Adrenal gland (tissue), 5 donors: ENCODE data around the gene OR2T2.
"Not testable (repeated sequence)": the region's sequence is repeated elsewhere in the genome, so short reads cannot be mapped to it uniquely, and the experiment has no call there.

Source experiments
- CTCF ChIP-seq, 6 experiments: fragments of 450-650 bp in 4 of 6; fragments of 200-600 bp in 2 of 6; sonication (generic) in 1 of 6; IDR thresholded peaks; 1 replicate in 5 of 6; 2 replicates in 1 of 6; pipeline versions ENCODE4 v1.5.1 to v1.8.0; 2016 to 2021; ENCODE audit warnings: antibody characterized with exemption in 6 of 6, mild to moderate bottlenecking in 2 of 6, moderate library complexity in 1 of 6
- POLR2A ChIP-seq, 2 donors: fragments of 450-650 bp; IDR thresholded peaks; one replicate each; pipeline ENCODE4 v1.6.1; 2017; ENCODE audit warnings: antibody characterized with exemption in 2 of 2, mild to moderate bottlenecking in 2 of 2, moderate library complexity in 1 of 2
- donor health status: DM: no; HTN: no; CAD: no.

- TF ChIP-seq POLR2A, CTCF (IDR thresholded peaks at IDR 0.05): not testable (repeated sequence)
Observed at GRCh38 chr1:248455045-248455444, 9.6 kb downstream of the OR2T2 start.
